HG03469 (cell line): ENCODE data around the gene KLF1.
"Not testable (repeated sequence)": the region's sequence is repeated elsewhere in the genome, so short reads cannot be mapped to it uniquely, and the experiment has no call there.

Experiments used
- ATAC-seq: cut with Tn5 transposase; IDR thresholded peaks from one replicate; pipeline ENCODE4 v1.9.1; 2021; ENCODE audit warnings: mild to moderate bottlenecking, moderate library complexity, moderate number of reproducible peaks; ENCODE audit not compliant: unreplicated experiment

The KLF1 gene

GRCh38 chr19:12891553-12892021, 4.6 kb upstream of the KLF1 start:
- no peak for ATAC-seq

- ATAC-seq = no peak
Observed at GRCh38 chr19:12890787-12891552, 4.0 kb upstream of the KLF1 start, which contains the start of gene GCDH. GCDH (plus strand) TSS chr19:12891160; CDS start chr19:12891305, 145 bp downstream.

- ATAC-seq = not testable (repeated sequence)
Observed at GRCh38 chr19:12890299-12890786, 3.3 kb upstream of the KLF1 start.

GRCh38 chr19:12888006-12888603, 1.1 kb upstream of the KLF1 start:
- ATAC-seq = no peak

- no peak for ATAC-seq
Observed at GRCh38 chr19:12886651-12886968, 391 bp downstream of the KLF1 start.

- ATAC-seq = no peak
Observed at GRCh38 chr19:12885749-12886650, 1.0 kb downstream of the KLF1 start.

- ATAC-seq = no peak
Observed at GRCh38 chr19:12884926-12885748, 1.9 kb downstream of the KLF1 start.

GRCh38 chr19:12884627-12884925, 2.4 kb downstream of the KLF1 start:
- no peak for ATAC-seq

- ATAC-seq = no peak
Observed at GRCh38 chr19:12884202-12884601, 2.8 kb downstream of the KLF1 start.

GRCh38 chr19:12882589-12882988, 4.4 kb downstream of the KLF1 start:
- no peak for ATAC-seq

- ATAC-seq = no peak
Observed at GRCh38 chr19:12881172-12881808, 5.7 kb downstream of the KLF1 start, which contains the start of gene DNASE2. DNASE2 (minus strand) TSS chr19:12881449; CDS start chr19:12881375, 74 bp downstream.

- ATAC-seq = no peak
Observed at GRCh38 chr19:12880551-12881171, 6.3 kb downstream of the KLF1 start.

GRCh38 chr19:12875086-12875485, 11.9 kb downstream of the KLF1 start:
- ATAC-seq = no peak

GRCh38 chr19:12873891-12874745, 12.9 kb downstream of the KLF1 start:
- no peak for ATAC-seq

- no peak for ATAC-seq
Observed at GRCh38 chr19:12872941-12873890, 13.8 kb downstream of the KLF1 start.

GRCh38 chr19:12872255-12872654, 14.7 kb downstream of the KLF1 start:
- ATAC-seq = no peak

GRCh38 chr19:12871681-12872080, 15.3 kb downstream of the KLF1 start:
- no peak for ATAC-seq
